GM21528 (cell line): ENCODE data around the gene POU3F3.

Source experiments
- ATAC-seq: cut with Tn5 transposase; IDR thresholded peaks from one replicate; pipeline ENCODE4 v1.9.1; 2021; ENCODE audit warnings: mild to moderate bottlenecking, moderate library complexity; ENCODE audit not compliant: unreplicated experiment, low FRiP score

Gene POU3F3

GRCh38 chr2:104853534-104854497, at the start of gene POU3F3:
Gene POU3F3, plus strand, starts transcription at chr2:104854115. Its CDS starts 1,396 bp downstream, at chr2:104855511.
- no peak for ATAC-seq

DNA sequence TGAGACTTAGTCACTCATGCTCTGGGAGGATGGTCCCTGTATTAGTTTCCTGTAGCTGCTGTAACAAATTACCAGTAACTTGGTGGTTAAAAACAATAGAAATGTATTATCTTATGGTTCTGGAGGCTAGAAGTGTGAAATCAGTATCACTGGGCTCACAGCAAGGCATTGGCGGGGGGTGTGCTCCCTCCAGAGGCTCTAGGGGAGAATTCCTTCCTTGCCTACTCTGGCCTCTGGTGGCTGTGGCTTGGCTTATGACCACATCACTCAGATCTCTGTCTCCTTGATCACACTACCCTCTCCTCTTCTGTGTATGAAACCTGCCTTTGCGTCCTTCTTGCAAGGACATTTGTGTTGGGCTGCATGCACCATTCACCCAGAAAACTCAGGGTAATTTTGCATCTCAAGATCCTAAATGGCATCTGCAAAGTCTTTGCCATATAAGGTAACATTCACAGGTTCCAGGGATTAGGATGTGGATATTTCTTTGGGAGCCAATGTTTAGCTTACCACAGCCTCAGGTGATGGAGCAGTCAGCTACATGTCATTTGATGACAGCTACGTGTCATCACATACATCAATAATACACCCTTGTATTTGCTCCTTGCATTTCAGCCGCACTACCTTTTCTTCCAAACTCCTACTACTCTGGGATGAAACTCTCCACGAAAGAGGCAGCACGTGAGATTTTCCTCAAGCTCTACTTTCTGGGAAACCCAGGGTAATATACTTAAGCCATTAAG, 49.6 kb upstream of the POU3F3 start:
- ATAC-seq: no peak

DNA sequence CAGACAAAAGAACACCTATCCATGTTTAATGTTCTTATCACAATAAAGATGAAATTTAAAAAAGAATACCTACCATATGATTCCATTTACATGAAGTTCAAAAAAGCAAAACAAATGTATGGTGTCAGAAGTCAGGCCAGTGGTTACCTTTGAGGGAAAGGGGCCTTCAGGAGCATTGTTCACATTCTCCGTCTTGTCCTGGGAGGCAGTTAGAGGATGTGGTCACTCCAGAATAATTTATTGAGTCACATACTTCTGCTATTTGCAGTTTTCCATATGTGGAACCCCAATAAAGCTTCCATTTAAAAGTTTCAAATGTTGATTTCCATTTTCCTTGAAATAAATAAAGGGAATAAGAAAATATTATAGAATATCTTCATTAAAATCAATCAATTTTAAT, 41.6 kb upstream of the POU3F3 start:
- no peak for ATAC-seq

DNA sequence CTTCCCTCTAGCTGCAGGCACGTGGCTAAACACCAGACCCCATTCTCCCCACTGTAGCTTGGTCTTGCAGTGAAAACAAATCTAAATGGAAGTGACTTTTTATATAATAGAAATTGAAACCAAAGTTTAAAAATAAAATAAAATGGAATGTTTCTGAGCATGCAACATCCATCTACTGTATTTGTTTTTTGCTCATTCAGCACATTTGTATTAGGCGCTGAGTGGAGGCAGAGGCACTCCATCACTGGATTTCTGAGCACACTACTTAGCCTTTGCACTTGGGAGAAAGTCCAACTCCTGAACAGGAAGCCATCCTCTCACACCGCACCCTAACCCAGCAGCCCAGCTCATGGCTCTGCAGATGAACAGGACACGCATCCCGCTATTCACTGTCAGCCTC, 37.8 kb upstream of the POU3F3 start:
- no peak for ATAC-seq

GRCh38 chr2:104818264-104818663, 35.7 kb upstream of the POU3F3 start:
- ATAC-seq: no peak

- ATAC-seq: no peak
Observed at GRCh38 chr2:104820126-104820525, 33.8 kb upstream of the POU3F3 start.

DNA sequence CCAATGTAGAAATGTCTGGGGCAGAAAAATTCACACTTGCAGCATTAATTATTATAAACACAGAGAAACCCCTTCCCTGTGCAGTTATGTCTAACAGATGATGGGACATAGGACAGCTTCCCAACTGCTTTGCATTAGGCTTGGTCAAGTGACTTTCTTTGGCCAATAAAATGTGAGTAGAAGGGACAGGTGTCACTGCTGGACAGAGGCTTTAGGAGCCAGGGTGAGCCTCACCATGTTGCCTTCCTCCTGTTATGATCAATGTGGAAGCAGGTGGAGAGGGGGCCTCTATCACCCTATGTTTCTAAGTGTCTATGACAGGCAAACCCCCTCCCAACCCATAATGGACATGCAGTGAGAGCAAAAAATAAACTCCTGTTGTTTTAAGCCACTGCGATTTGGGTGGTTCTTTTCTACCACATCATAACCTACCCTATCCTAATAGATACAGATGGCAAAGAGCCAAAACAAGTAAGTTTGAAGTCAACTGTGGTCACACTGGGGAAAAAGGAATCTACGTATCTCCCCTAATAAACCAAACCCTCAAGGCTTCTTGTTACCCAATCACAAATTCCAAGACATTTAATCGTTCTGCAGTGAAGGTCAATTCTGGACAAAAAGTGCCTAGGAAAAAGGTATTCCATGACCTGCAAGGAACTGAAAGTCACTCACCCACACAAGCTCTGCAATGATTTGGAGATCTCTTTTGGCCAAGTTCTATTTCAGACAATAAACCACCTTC, 28.6 kb upstream of the POU3F3 start:
- ATAC-seq: no peak

DNA sequence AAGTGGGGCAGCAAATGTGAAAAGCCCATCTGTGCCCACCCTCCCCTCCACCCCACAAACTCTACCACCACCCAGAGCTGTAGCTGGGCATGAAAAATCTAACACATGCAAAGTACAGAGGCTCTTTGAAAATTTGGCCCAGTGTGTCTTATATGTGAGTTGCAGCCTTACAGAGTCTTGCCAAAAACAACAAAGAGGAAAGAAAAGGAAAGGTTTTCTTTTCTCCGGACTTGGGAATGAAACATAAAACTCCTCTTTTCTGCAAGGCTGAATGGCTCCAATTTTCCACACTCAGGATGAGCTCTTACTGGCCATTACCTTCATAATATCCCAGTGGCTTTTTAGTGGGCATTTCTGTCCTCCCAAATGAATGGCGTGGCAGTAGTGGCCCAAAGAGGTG, 27.9 kb upstream of the POU3F3 start:
- no peak for ATAC-seq

DNA sequence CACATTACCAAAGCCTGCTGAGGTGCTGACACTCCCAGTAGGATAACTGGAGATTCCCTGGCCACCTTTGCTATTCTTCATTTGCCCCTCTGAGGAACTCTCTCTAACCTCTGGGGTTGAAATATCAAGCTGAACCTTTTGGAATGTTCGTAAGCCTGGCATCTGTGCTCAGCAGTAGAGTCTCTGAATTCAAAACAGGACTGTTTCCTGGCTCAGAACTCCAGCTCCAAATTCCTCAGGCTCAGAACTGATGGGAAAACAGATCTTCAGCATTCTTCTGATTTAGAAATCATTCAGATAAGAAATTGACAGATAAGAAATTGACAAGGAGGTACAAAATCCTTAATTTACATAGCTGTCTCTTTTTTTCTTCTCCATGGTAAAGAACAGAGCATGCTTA, 22.2 kb upstream of the POU3F3 start:
- ATAC-seq: no peak

DNA sequence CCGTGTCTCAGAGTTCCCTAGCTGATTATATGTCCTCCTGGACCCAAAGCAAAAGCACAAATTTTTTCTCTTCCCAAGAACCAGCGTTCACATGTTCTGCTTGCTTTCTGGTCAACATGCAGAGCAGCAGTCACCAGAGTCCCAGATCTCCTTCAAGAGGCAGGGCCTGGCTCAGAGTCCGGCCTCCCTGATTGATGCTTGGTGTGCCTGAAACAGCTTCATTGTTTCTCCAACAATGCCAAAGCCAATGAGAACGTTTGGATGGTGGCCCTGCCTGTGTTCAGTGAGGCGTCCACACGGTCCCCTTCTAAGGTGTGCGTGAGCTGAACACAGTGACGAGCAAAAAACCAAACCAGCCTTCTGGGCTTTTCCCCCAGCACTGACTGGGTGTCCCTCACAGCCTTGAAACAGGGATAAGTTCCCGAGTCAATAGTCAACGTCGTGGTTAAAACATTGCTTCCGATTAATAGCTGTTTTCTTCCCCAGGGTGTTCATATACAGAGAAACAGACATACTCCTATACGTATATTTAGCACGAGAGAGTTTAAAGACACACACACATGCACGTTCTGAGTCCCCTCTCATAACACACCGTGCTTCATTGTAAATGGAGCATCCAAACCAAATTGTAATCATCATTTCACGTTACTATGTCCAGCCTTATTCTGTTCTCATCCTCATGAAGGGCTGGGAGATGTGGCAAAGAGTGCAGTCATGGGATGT, 19.3 kb upstream of the POU3F3 start:
- ATAC-seq: no peak

- ATAC-seq: no peak
Observed at GRCh38 chr2:104836265-104836664, 17.6 kb upstream of the POU3F3 start.

DNA sequence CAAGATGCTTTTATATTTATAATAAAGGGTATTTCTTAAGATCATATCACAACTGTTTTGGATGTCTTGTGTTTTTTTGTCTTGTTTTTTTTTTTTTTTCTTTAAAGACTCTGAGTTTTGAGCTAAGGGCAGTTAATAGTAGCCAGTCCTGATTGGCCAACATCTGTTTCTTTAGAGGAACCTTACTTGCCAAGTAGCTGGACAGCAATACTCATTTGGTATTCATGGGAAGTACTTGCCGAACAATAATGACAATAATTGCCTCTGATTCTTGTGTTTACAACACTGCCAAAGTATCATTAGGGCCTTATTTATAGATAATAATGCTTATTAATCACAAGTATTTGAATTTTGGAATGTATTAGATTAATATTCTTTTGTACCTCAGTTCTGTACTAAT, 17.1 kb upstream of the POU3F3 start:
- ATAC-seq: no peak

- no peak for ATAC-seq
Observed at GRCh38 chr2:104840156-104840555, 13.8 kb upstream of the POU3F3 start.

DNA sequence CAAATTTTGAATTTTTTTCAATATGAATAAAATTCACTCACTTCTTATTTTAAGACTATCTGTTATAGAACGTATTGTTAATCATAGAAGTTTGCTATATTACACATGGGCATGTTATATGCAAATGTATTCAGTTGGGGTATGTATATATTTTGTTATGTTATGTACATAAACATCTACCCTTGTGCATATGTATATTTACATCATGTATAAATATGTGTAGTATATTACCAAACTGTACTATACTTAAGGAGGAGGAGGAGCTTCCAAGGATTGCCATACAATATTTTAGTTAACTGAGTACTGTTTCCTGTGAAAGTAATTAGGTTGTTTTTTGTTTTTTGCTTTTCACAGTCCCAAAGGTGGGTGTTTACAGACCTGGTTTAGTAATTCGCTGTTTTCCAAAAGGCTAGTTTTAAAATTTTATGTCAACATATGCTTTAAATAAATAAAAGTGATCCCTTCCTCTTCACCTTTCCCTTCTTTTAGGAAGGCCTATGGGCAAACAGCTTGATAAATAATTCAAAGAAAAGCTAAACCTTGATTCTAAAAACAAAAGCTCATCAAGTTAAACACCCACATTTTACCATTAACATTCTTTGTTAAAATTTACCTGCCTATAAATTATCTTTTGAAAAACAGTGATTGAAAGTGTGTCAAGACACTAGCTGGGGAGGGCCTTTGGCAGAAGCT, 12.9 kb upstream of the POU3F3 start:
- ATAC-seq: no peak

GRCh38 chr2:104841744-104842143, 12.2 kb upstream of the POU3F3 start:
- no peak for ATAC-seq

DNA sequence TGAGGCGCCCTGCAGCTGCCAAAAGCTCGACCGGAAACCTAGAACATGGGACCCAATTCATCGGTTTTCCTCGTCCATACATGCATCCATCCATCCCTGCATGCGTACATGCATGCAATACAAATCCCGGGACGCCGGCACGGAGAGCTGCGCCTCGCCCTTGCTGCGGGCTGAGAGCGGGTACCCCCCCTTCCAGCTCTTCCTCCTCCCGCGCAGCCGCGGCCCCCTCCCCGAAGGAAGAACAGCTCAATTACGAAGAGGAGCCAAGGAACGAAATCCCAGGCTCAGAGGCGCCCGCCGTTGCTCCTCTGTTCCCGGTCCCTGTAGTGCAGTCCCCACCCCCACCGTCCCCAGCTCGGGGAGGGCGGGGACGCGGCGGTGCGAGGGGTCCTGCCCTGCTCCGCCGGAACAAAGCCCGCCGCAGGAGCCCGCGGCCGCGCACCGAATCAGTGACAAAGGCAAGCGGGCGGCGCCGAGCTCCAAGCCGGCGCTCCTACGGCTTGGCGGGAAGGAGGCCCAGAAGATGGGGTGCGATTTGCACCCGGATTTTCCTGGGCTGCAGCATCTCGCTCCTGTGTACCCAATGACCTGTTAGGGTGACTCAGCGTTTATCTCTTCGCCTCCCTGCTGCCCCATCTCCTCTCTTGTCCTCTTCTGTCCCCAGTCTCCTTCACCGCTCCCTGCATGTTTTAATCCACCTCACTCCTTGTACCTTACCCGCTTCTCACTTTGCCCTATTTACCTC, 8.9 kb upstream of the POU3F3 start:
- no peak for ATAC-seq

DNA sequence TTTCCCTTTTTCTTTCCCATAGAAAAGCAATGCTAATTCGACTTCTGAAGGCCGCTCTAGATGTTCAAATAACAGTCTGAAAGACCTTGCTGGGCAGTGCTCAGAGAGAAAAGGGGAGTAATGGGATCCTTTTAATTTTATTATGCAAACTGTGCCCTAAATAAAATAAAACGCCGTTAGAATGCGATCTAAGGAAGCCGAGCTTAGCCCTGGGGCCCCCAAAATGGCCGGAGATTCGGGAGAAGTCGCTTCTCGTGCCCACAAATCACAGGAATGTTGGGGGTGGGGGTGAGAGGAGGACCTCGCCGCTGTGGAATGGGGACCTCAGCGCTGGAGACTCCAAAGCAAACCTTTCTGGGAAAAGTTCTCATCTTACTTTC, 8.4 kb upstream of the POU3F3 start:
- ATAC-seq: no peak

GRCh38 chr2:104845946-104846785, 7.7 kb upstream of the POU3F3 start:
- ATAC-seq: no peak
